GM23338 (cell line): ENCODE data around the gene CD34. TPM values are rescaled to one million over a fixed set of nuclear protein-coding genes. Genes with fewer than 3 reads are reported as not detected.

ENCODE experiments used
- ATAC-seq: fragments of 200-7000 bp; cut with Tn5 transposase; 3 replicates; pipeline ENCODE4 v1.9.1; 2020
- DNase-seq: peaks from one replicate; pipeline ENCODE4 v3.0.0-alpha.2; 2015; ENCODE audit warnings: low spot score
- H2AFZ ChIP-seq: fragments of 200-600 bp; sonication (generic); 2 replicates; pipeline ENCODE4 v1.8.0; 2016; ENCODE audit warnings: antibody characterized with exemption, mild to moderate bottlenecking, moderate library complexity
- H3F3A ChIP-seq: fragments of 200-600 bp; sonication (generic); replicated peaks from 2 replicates; pipeline ENCODE4 v1.8.0; 2017; ENCODE audit warnings: antibody characterized with exemption, mixed run types, low read depth
- H3K27ac ChIP-seq: fragments of 200-600 bp; sonication (generic); 2 replicates; pipeline ENCODE4 v1.6.1; 2016; ENCODE audit warnings: low read depth
- H3K27me3 ChIP-seq: fragments of 200-600 bp; sonication (generic); 2 replicates; pipeline ENCODE4 v1.8.0; 2016; ENCODE audit warnings: mild to moderate bottlenecking, mixed run types, moderate library complexity; ENCODE audit not compliant: insufficient read depth
- H3K36me3 ChIP-seq: fragments of 200-600 bp; sonication (generic); 2 replicates; pipeline ENCODE4 v1.8.0; 2016; ENCODE audit warnings: mild to moderate bottlenecking; ENCODE audit not compliant: insufficient read depth
- H3K4me1 ChIP-seq: fragments of 200-600 bp; sonication (generic); 2 replicates; pipeline ENCODE4 v1.8.0; 2016; ENCODE audit warnings: mild to moderate bottlenecking, moderate library complexity; ENCODE audit not compliant: insufficient read depth
- H3K4me2 ChIP-seq: fragments of 200-600 bp; sonication (generic); 2 replicates; pipeline ENCODE4 v1.7.1; 2017; ENCODE audit warnings: mixed run types
- H3K4me3 ChIP-seq: fragments of 200-600 bp; sonication (generic); 2 replicates; pipeline ENCODE4 v1.6.1; 2016; ENCODE audit warnings: mixed run types
- H3K79me2 ChIP-seq: fragments of 200-600 bp; sonication (generic); replicated peaks from 2 replicates; pipeline ENCODE4 v1.8.0; 2017; ENCODE audit warnings: mild to moderate bottlenecking; ENCODE audit not compliant: insufficient read depth
- H3K9me2 ChIP-seq: fragments of 200-600 bp; sonication (generic); 2 replicates; pipeline ENCODE4 v1.8.0; 2017; ENCODE audit not compliant: insufficient read depth
- H4K20me1 ChIP-seq: fragments of 200-600 bp; sonication (generic); replicated peaks from 2 replicates; pipeline ENCODE4 v1.8.0; 2017; ENCODE audit warnings: mild to moderate bottlenecking; ENCODE audit not compliant: insufficient read depth
- H3K27ac Mint-ChIP-seq: 2 replicates; pipeline ENCODE4 v1.8.0; 2020; ENCODE audit warnings: inconsistent platforms, mild to moderate bottlenecking, moderate library complexity, mixed read lengths
- H3K27me3 Mint-ChIP-seq: 3 replicates; pipeline ENCODE4 v1.8.0; 2022; ENCODE audit warnings: low read depth, mild to moderate bottlenecking, moderate library complexity, mixed read lengths, inconsistent platforms; ENCODE audit not compliant: insufficient read depth, poor library complexity
- H3K36me3 Mint-ChIP-seq: 3 replicates; pipeline ENCODE4 v1.8.0; 2021; ENCODE audit warnings: low read depth, mild to moderate bottlenecking, inconsistent platforms, moderate library complexity, mixed read lengths
- H3K4me1 Mint-ChIP-seq: 3 replicates; pipeline ENCODE4 v1.8.0; 2020; ENCODE audit warnings: mild to moderate bottlenecking, inconsistent platforms, mixed read lengths
- H3K4me3 Mint-ChIP-seq: 3 replicates; pipeline ENCODE4 v1.8.0; 2021; ENCODE audit warnings: moderate library complexity, mild to moderate bottlenecking, inconsistent platforms, mixed read lengths
- H3K9me3 Mint-ChIP-seq: 3 replicates; pipeline ENCODE4 v1.8.0; 2020; ENCODE audit warnings: moderate library complexity, mild to moderate bottlenecking, inconsistent platforms, mixed read lengths
- EZH2 ChIP-seq: fragments of 200-600 bp; sonication (generic); IDR thresholded peaks from one replicate; pipeline ENCODE4 v1.8.0; 2017; ENCODE audit warnings: antibody characterized with exemption, mild to moderate bottlenecking, low read depth; ENCODE audit not compliant: unreplicated experiment
- EZH2phosphoT487 ChIP-seq: fragments of 200-600 bp; sonication (generic); IDR thresholded peaks from one replicate; pipeline ENCODE4 v1.8.1; 2018; ENCODE audit warnings: antibody characterized with exemption; ENCODE audit not compliant: unreplicated experiment
- JUNB ChIP-seq: IDR thresholded peaks from one replicate; pipeline ENCODE4 v1.6.1; 2016; ENCODE audit warnings: antibody characterized with exemption; ENCODE audit not compliant: unreplicated experiment
- NANOG ChIP-seq: IDR thresholded peaks from 2 replicates; pipeline ENCODE4 v1.6.1; 2016; ENCODE audit warnings: antibody characterized with exemption, borderline replicate concordance
- POLR2AphosphoS5 ChIP-seq: IDR thresholded peaks from 2 replicates; pipeline ENCODE4 v1.6.1; 2016; ENCODE audit warnings: antibody characterized with exemption, low read depth
- STAT1 ChIP-seq: IDR thresholded peaks from one replicate; pipeline ENCODE4 v1.6.1; 2016; ENCODE audit warnings: antibody characterized with exemption; ENCODE audit not compliant: unreplicated experiment
- ZNF331 ChIP-seq: fragments of 250-450 bp; sonication (Bioruptor Pico); IDR thresholded peaks from 2 replicates; pipeline ENCODE4 v1.5.0; 2020; ENCODE audit warnings: low read depth, mild to moderate bottlenecking, moderate library complexity
- polyA plus RNA-seq: library from polyadenylated mRNA; unstranded; fragments of >200 nt; fragmentation: Nextera tagmentation; extraction: Ambion mirVana; gene quantifications from 2 replicates; pipeline ENCODE4 v1.2.1, GENCODE V29; 2016
- total RNA-seq: library from RNA; depleted of rRNA; stranded (reverse); fragments of >200 nt; shearing (Covaris generic); gene quantifications from 2 replicates; pipeline ENCODE4 v1.2.3, GENCODE V29; 2014
- TF ChIP-seq, protein P1 (sequence below): fragments of 250-450 bp; sonication (Bioruptor Pico); IDR thresholded peaks from 2 replicates; pipeline ENCODE4 v1.5.0; 2020; ENCODE audit warnings: mild to moderate bottlenecking, moderate library complexity
- TF ChIP-seq, protein P2 (sequence below): IDR thresholded peaks from one replicate; pipeline ENCODE4 v1.6.1; 2018; ENCODE audit warnings: antibody characterized with exemption; ENCODE audit not compliant: unreplicated experiment
- TF ChIP-seq, protein P3 (sequence below): IDR thresholded peaks from 2 replicates; pipeline ENCODE4 v1.6.1; 2016; ENCODE audit warnings: antibody characterized with exemption
- TF ChIP-seq, protein P4 (sequence below), 2 experiments: fragments of 200-600 bp in 1 of 2; sonication (generic) in 1 of 2; conservative IDR thresholded peaks; 2 replicates each; pipeline versions ENCODE4 v1.5.1 to v1.6.1; 2016 to 2017; ENCODE audit warnings: antibody characterized with exemption in 2 of 2, low read depth in 2 of 2, mild to moderate bottlenecking in 2 of 2, moderate library complexity in 1 of 2

CD34 gene
- total and polyA plus RNA-seq, 2 experiments from 2014 or later: 0.07 to 0.18 TPM

DNA sequence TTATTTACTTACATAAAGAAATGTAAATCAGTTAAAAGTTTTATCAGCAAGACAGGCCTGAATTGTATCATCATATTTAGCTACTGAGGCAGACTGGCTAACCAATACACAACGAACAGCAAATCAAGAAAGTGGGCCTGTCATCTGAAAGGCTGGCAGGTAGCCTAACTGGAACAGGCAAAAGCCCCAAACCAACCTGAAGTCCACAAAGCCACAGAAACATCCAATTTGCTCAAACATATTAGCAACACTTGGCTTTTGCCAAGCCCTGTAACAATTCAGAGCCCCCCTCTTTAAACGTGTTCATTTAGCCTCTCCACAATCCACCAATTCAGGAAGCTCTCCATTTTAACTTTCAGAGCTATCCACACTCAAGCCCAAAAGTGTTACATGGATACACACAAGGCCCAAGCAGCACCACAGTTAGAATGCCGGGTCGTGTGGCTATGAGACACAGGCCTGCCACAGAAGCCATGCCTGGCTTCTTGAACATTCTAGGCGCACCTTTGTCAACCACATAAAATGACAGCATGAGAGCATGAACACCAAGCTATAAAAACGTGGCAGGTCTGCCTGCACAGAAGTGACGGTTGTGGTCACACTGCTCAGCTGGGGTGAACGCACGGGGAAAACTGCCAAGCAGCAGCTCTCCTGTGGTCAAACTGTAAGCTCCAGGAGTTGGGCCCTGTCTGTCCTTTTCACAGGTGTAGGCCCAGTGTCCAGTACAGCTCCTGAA, 49.3 kb downstream of the CD34 start (continued):
- TF ChIP-seq, protein P1, sequence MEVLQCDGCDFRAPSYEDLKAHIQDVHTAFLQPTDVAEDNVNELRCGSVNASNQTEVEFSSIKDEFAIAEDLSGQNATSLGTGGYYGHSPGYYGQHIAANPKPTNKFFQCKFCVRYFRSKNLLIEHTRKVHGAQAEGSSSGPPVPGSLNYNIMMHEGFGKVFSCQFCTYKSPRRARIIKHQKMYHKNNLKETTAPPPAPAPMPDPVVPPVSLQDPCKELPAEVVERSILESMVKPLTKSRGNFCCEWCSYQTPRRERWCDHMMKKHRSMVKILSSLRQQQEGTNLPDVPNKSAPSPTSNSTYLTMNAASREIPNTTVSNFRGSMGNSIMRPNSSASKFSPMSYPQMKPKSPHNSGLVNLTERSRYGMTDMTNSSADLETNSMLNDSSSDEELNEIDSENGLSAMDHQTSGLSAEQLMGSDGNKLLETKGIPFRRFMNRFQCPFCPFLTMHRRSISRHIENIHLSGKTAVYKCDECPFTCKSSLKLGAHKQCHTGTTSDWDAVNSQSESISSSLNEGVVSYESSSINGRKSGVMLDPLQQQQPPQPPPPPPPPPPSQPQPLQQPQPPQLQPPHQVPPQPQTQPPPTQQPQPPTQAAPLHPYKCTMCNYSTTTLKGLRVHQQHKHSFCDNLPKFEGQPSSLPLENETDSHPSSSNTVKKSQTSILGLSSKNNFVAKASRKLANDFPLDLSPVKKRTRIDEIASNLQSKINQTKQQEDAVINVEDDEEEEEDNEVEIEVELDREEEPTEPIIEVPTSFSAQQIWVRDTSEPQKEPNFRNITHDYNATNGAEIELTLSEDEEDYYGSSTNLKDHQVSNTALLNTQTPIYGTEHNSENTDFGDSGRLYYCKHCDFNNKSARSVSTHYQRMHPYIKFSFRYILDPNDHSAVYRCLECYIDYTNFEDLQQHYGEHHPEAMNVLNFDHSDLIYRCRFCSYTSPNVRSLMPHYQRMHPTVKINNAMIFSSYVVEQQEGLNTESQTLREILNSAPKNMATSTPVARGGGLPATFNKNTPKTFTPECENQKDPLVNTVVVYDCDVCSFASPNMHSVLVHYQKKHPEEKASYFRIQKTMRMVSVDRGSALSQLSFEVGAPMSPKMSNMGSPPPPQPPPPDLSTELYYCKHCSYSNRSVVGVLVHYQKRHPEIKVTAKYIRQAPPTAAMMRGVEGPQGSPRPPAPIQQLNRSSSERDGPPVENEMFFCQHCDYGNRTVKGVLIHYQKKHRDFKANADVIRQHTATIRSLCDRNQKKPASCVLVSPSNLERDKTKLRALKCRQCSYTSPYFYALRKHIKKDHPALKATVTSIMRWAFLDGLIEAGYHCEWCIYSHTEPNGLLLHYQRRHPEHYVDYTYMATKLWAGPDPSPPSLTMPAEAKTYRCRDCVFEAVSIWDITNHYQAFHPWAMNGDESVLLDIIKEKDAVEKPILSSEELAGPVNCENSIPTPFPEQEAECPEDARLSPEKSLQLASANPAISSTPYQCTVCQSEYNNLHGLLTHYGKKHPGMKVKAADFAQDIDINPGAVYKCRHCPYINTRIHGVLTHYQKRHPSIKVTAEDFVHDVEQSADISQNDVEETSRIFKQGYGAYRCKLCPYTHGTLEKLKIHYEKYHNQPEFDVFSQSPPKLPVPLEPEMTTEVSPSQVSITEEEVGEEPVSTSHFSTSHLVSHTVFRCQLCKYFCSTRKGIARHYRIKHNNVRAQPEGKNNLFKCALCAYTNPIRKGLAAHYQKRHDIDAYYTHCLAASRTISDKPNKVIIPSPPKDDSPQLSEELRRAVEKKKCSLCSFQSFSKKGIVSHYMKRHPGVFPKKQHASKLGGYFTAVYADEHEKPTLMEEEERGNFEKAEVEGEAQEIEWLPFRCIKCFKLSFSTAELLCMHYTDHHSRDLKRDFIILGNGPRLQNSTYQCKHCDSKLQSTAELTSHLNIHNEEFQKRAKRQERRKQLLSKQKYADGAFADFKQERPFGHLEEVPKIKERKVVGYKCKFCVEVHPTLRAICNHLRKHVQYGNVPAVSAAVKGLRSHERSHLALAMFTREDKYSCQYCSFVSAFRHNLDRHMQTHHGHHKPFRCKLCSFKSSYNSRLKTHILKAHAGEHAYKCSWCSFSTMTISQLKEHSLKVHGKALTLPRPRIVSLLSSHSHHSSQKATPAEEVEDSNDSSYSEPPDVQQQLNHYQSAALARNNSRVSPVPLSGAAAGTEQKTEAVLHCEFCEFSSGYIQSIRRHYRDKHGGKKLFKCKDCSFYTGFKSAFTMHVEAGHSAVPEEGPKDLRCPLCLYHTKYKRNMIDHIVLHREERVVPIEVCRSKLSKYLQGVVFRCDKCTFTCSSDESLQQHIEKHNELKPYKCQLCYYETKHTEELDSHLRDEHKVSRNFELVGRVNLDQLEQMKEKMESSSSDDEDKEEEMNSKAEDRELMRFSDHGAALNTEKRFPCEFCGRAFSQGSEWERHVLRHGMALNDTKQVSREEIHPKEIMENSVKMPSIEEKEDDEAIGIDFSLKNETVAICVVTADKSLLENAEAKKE (CRISPR knock-in tag): no peak
- no peak for TF ChIP-seq NANOG

DNA sequence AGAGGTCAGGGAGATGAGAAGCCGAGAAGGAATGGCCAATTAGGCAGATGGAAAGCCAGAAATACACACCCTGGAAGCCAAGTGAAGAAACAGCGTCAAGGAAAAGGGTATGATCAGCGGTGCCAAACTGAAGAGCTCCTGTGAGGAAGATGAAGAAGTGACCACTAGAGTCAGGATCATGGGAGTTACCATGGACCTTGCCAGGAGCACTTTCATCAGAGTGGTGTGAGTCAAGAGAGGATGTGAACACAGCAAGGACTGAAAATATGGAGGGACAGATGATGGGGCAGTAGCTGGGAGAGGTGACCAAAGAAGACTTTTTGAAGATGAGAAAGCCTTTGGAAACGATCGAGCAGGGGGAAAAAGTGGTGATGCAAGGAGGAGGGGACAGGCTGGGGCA, 50.4 kb downstream of the CD34 start:
- no peak overlapping the region for H3K4me2 ChIP-seq
- H4K20me1 ChIP-seq: no peaks in the 10 kb centered on the region
- H3K27me3 ChIP-seq: no peaks in the 10 kb centered on the region
- Mint-ChIP-seq H3K4me1 (no peaks in the 10 kb centered on the region), H3K9me3 (no peaks in the 10 kb centered on the region), H3K27me3 (no peaks in the 10 kb centered on the region), H3K36me3 (no peaks in the 10 kb centered on the region), H3K27ac (no peak overlapping the region), H3K4me3 (no peak overlapping the region)
- H3F3A ChIP-seq: no peaks in the 10 kb centered on the region
- H3K4me3 ChIP-seq: no peak overlapping the region
- ATAC-seq: no peak
- no peak overlapping the region for H2AFZ ChIP-seq
- H3K79me2 ChIP-seq: no peaks in the 10 kb centered on the region
- 0 out of 2 replicates have a peak, but pooled peaks cover 3% of the 10 kb centered on the region for H3K9me2 ChIP-seq
- no peaks in the 10 kb centered on the region for H3K36me3 ChIP-seq
- DNase-seq: no peak
- TF ChIP-seq, protein P2, sequence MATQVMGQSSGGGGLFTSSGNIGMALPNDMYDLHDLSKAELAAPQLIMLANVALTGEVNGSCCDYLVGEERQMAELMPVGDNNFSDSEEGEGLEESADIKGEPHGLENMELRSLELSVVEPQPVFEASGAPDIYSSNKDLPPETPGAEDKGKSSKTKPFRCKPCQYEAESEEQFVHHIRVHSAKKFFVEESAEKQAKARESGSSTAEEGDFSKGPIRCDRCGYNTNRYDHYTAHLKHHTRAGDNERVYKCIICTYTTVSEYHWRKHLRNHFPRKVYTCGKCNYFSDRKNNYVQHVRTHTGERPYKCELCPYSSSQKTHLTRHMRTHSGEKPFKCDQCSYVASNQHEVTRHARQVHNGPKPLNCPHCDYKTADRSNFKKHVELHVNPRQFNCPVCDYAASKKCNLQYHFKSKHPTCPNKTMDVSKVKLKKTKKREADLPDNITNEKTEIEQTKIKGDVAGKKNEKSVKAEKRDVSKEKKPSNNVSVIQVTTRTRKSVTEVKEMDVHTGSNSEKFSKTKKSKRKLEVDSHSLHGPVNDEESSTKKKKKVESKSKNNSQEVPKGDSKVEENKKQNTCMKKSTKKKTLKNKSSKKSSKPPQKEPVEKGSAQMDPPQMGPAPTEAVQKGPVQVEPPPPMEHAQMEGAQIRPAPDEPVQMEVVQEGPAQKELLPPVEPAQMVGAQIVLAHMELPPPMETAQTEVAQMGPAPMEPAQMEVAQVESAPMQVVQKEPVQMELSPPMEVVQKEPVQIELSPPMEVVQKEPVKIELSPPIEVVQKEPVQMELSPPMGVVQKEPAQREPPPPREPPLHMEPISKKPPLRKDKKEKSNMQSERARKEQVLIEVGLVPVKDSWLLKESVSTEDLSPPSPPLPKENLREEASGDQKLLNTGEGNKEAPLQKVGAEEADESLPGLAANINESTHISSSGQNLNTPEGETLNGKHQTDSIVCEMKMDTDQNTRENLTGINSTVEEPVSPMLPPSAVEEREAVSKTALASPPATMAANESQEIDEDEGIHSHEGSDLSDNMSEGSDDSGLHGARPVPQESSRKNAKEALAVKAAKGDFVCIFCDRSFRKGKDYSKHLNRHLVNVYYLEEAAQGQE: no peak
- TF ChIP-seq STAT1 (no peak), POLR2AphosphoS5 (no peak), EZH2phosphoT487 (no peak), NANOG (no peak), JUNB (no peak), ZNF331 (no peak), EZH2 (no peak)
- TF ChIP-seq, protein P3, sequence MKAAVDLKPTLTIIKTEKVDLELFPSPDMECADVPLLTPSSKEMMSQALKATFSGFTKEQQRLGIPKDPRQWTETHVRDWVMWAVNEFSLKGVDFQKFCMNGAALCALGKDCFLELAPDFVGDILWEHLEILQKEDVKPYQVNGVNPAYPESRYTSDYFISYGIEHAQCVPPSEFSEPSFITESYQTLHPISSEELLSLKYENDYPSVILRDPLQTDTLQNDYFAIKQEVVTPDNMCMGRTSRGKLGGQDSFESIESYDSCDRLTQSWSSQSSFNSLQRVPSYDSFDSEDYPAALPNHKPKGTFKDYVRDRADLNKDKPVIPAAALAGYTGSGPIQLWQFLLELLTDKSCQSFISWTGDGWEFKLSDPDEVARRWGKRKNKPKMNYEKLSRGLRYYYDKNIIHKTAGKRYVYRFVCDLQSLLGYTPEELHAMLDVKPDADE: no peak
- TF ChIP-seq, protein P4, sequence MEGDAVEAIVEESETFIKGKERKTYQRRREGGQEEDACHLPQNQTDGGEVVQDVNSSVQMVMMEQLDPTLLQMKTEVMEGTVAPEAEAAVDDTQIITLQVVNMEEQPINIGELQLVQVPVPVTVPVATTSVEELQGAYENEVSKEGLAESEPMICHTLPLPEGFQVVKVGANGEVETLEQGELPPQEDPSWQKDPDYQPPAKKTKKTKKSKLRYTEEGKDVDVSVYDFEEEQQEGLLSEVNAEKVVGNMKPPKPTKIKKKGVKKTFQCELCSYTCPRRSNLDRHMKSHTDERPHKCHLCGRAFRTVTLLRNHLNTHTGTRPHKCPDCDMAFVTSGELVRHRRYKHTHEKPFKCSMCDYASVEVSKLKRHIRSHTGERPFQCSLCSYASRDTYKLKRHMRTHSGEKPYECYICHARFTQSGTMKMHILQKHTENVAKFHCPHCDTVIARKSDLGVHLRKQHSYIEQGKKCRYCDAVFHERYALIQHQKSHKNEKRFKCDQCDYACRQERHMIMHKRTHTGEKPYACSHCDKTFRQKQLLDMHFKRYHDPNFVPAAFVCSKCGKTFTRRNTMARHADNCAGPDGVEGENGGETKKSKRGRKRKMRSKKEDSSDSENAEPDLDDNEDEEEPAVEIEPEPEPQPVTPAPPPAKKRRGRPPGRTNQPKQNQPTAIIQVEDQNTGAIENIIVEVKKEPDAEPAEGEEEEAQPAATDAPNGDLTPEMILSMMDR (conservative IDR thresholded peaks at IDR 0.05; ENCODE audit: low read depth in 2 of 2): no peak
- H3K4me1 ChIP-seq: peaks cover 10% of the 10 kb centered on the region; the same call in 1 of the 2 replicates
- H3K27ac ChIP-seq: no peak overlapping the region
